HepG2 (cell line): Measurements from ENCODE around the gene BAIAP2L1. TPM values are rescaled to one million over a fixed set of nuclear protein-coding genes. Genes with fewer than 3 reads are reported as not detected.

Source experiments
- FOXP4 ChIP-seq: sonication (generic); formaldehyde crosslinking; IDR thresholded peaks from 2 replicates; pipeline ENCODE4 v1.4.0; 2020; ENCODE audit warnings: missing genetic modification reagents
- MED8 ChIP-seq: sonication (generic); formaldehyde crosslinking; IDR thresholded peaks from 2 replicates; pipeline ENCODE4 v1.8.1; 2023; ENCODE audit warnings: mild to moderate bottlenecking, missing genetic modification reagents; ENCODE audit not compliant: insufficient replicate concordance
- MXD3 ChIP-seq: IDR thresholded peaks from 2 replicates; pipeline ENCODE4 v1.6.1; 2016; ENCODE audit warnings: mild to moderate bottlenecking, missing biosample characterization, missing genetic modification reagents
- polyA plus RNA-seq, 8 experiments: library from polyadenylated mRNA; depleted of rRNA in 3 of 8; stranded (reverse) in 7 of 8; unstranded in 1 of 8; fragments of >200 nt; fragmentation: Illumina TruSeq in 4 of 8; extraction: Trizol in 4 of 8; gene quantifications; 2 replicates each; pipeline versions ENCODE4 v1.2.1 to v1.2.3, GENCODE V29; 2011 to 2016; ENCODE audit warnings: low read depth in 4 of 8, missing spikeins in 1 of 8, mixed read lengths in 1 of 8; ENCODE audit not compliant: insufficient read depth in 1 of 8
- total RNA-seq, 5 experiments: library from RNA; depleted of rRNA; stranded (reverse); fragments of >200 nt; fragmentation: Illumina TruSeq; extraction: Trizol; gene quantifications; 2 replicates each; pipeline ENCODE4 v1.2.3, GENCODE V29; 2016; ENCODE audit warnings: low read depth in 1 of 5
- TF ChIP-seq, protein P1 (sequence below): sonication (generic); formaldehyde crosslinking; IDR thresholded peaks from 2 replicates; pipeline ENCODE4 v1.4.0; 2020; ENCODE audit warnings: missing genetic modification reagents, borderline replicate concordance

Gene BAIAP2L1
- total and polyA plus RNA-seq, 2 of the 13 experiments (the other 11 are each of a cell fraction or from before 2014, with no cell fraction given): 13.0 to 21.5 TPM

GRCh38 chr7:98286093-98286539 lies 114.8 kb downstream of the BAIAP2L1 start (continued):
- TF ChIP-seq, protein P1, sequence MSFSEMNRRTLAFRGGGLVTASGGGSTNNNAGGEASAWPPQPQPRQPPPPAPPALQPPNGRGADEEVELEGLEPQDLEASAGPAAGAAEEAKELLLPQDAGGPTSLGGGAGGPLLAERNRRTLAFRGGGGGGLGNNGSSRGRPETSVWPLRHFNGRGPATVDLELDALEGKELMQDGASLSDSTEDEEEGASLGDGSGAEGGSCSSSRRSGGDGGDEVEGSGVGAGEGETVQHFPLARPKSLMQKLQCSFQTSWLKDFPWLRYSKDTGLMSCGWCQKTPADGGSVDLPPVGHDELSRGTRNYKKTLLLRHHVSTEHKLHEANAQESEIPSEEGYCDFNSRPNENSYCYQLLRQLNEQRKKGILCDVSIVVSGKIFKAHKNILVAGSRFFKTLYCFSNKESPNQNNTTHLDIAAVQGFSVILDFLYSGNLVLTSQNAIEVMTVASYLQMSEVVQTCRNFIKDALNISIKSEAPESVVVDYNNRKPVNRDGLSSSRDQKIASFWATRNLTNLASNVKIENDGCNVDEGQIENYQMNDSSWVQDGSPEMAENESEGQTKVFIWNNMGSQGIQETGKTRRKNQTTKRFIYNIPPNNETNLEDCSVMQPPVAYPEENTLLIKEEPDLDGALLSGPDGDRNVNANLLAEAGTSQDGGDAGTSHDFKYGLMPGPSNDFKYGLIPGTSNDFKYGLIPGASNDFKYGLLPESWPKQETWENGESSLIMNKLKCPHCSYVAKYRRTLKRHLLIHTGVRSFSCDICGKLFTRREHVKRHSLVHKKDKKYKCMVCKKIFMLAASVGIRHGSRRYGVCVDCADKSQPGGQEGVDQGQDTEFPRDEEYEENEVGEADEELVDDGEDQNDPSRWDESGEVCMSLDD (CRISPR knock-in tag): no peak
- TF ChIP-seq FOXP4 (CRISPR knock-in tag) (no peak), MXD3 (no peak), MED8 (CRISPR knock-in tag) (no peak)
